Measurements from ENCODE around the gene CD96.
"Not testable (repeated sequence)": the region's sequence is repeated elsewhere in the genome, so short reads cannot be mapped to it uniquely, and the experiment has no call there.

CD96 gene

DNA sequence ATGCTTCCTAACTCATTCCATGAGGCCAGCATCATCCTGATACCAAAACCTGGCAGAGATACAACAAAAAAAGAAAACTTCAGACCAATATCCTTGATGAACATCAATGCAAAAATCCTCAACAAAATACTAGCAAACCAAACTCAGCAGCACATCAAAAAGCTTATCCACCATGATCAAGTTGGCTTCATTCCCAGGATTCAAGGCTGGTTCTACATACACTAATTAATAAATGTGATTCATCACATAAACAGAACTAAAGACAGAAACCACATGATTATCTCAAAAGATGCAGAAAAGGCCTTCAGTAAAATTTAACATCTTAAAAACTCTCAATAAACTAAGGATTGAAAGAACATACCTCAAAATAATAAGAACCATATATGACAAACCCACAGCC, 88.6 kb downstream of the CD96 start:
- peak; percentile 74 for DNase-seq

DNA sequence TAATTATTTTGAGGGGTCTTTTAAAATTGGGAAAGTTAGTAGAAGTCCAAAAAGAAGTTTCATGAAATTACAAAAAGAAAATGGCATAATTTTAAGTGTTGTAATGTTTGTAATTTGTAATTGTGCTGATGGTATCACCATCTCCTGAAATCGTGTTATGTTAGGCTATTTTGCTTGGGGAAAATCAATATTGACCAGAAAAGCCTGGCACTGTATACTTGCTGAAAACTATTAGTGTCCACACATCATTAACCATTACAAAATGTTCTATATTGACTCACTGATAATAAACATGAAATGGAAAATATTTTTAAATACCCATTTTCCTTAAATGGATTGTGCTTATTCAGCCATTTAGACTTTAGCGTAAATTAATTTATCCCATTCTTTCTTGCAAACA, 93.4 kb downstream of the CD96 start:
- DNase-seq, result no peak

GRCh38 chr3:111636366-111636885, 94.4 kb downstream of the CD96 start:
- no peak for DNase-seq

GRCh38 chr3:111639316-111639715, 97.3 kb downstream of the CD96 start:
- no peak for DNase-seq

DNA sequence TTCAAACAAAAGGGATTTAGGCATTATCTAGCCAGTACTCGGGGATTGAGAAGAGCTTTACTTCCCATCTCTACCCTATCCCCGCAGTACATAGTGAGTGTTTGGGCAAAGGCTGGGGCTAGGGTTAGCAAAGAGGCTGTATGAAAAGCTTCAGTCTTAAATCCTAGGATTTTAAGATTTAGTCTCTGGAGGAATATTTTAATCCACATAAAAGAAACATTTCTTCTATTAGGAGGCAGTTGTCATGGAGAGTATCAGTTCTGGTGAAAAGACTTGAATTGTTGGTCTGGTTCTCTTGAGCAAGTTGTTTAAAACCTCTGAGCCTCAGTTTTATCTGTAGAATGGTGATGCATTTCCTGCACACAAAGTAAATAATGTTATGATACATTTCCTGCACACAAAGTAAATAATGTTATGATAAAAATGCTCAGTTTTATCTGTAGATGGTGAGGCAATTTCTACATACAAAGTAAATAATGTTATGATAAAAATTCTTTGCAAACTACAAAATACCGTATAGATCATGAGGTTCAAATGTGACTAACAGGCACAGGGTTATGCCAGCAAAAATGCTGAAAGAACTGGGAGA, 107.1 kb downstream of the CD96 start:
- DNase-seq, result no peak

- DNase-seq, result no peak
These were observed 108.6 kb downstream of the CD96 start for GRCh38 chr3:111650378-111651275.

- no peak for DNase-seq
These were observed 110.6 kb downstream of the CD96 start for GRCh38 chr3:111652492-111653180.

- no peak for DNase-seq
These were observed 111.8 kb downstream of the CD96 start for GRCh38 chr3:111653766-111654165.

GRCh38 chr3:111662012-111662411, 120.0 kb downstream of the CD96 start:
- DNase-seq, result no peak

DNA sequence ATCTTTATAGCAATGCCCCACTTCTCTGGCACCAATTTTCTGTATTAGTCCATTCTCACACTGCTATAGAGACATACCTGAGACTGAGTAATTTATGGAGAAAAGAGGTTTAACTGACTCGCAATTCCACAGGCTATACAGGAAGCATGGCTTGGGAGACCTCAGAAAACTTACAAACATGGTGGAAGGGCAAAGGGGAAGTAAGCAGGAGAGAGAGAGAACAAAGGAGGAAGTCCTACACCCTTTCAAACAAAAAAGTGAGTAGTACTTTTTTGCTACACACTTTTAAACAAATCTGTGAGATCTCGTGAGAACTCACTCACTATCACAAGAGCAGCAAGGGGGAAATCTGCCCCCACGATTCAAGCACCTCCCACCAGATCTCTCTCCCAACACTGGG, 120.9 kb downstream of the CD96 start:
- no peak for DNase-seq

DNA sequence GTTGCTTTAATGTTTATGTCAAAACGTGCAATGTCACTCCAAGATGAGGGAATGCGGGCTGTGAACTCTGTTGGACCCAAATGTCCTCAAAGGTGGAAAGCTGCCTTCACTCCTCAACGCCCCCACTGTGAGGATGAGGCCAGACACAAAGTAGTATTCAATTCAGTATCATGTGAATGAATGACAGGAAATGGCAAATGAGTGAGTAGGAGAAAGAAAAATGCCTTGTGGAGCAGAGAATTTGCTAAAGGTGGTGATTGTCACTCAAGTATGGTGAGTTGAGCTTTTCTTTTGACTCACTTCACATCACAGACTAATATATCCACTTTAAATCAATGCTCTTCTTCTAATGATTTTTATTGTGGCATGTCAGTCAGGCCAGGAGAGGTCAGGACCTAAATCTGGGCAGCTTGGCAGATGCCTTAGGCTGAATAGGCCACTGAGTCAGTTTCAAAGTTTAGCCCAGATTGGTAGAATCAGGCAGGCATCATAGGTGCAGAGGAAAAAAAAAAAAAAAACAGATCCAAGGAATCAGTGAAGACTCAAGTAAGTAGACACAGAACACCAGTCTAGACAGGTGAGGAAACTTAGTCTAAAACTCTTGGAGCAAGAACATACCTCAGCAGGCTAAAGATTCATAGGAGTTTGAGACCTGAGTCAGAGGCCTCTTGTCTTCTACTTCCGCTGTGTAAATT, 124.2 kb downstream of the CD96 start:
- peak; percentile 33 for DNase-seq

DNA sequence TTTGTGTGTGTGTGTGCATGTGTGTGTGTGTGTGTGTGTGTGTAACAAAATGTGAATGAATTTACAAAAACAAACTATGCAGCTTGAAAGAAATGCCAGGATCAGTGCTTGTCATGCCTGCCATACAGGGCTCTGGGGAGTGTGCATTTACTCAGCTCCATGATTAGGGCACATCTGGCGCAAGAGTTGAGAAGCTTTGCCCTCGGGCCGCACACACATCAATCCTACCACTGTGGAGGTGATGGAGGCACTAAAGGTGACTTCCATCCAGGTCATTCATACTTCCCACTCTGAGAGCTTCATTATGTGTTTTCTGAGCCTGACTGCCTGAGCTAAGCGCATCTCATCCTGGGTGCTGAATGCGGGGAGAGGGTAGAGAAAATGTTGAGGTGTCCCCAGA, 125.2 kb downstream of the CD96 start:
- DNase-seq, result no peak

GRCh38 chr3:111667621-111668239, 125.7 kb downstream of the CD96 start:
- peak; percentile 22 for DNase-seq

DNA sequence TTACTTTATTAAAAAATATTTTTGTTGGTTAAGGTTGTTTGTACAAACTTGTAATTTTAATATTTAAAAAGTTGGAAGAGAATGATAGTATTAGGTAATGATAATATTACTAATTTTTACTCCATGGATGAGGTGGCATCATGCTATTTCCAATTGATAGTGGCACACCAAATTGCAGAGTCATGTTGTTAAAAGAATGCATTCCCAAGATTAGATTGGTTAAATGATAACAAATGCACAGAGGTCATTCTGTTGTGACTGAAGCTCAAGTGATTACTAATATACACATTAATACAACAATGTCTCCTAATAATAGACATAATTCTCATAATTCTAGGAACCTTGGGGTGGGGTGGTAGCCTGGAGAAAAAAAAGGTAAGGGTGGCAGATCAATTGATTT, 126.3 kb downstream of the CD96 start:
- no peak for DNase-seq

GRCh38 chr3:111668888-111669488, 127.0 kb downstream of the CD96 start:
- peak; percentile 72 for DNase-seq

GRCh38 chr3:111669926-111670630, 128.1 kb downstream of the CD96 start:
- DNase-seq, result peak; percentile 76

GRCh38 chr3:111672461-111672860, 130.5 kb downstream of the CD96 start:
- DNase-seq, result not testable (repeated sequence)

DNA sequence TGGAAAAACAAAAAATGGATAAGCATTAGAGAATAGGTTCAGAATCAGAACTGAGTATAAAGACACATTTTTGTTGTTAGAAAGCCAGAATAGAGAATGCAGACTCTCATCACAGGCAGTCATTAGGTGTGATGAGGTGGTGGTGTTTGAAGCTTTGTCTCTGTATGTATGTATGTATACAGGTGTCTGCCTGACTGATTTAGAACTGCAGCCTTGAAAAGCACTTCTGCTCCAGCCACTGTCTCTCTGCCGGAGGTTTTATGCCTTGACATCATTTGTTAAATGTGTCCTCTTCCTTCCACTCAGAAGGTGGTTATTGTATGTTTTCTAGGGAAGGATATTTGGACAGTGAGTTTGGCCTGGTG, 133.8 kb downstream of the CD96 start:
- no peak for DNase-seq

DNA sequence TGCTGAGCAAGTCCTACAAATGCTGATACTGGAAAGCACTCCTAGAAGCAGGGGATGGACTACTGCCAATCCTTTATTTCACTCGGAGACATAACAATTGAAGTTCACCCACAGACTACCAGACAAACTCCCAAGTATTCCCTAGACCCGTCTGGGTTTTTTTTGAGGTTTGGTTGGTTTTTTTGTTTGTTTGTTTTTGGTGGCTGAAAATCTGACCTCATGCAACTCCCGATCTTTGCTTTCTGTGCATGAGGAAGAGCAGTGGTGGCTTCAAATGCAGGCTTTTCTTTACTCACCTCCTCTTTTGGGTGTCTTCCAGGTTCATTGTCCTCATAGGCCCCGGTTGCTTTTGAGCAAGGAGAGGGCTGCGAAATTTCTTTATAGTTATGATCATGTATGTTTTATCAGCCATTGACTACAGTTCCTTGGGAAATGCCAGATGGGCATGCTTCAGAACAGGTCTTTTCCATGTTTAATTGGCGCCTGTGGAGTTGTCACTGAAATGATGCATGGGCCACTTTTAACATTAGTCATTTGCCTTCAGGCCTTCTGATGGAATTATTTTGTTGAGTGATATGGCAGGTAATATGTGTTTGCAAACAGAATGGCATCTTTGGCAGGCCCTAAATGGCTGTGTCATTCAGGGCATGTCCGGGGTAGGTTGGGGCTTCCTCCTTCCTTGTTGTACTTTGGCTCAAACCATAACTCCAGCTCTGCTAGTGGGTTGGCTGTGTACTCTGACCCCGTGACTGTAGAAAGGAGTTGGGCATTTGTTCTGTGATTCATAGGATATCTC, 134.4 kb downstream of the CD96 start:
- peak; percentile 25 for DNase-seq

- no peak for DNase-seq
These were observed 135.0 kb downstream of the CD96 start for GRCh38 chr3:111677007-111677392.

Data from fibroblast of skin of right biceps (primary cell).